HCT116 (cell line): ENCODE data around the gene C14orf93. TPM values are rescaled to one million over a fixed set of nuclear protein-coding genes. Genes with fewer than 3 reads are reported as not detected.

Source experiments
- ATAC-seq: fragments of 200-7000 bp; cut with Tn5 transposase; 2 replicates; pipeline ENCODE4 v1.9.1; 2020; ENCODE audit warnings: mild to moderate bottlenecking, moderate library complexity
- BruUV-seq: library from RNA; stranded (reverse); fragments of 400-500 nt; replicated peaks from 2 replicates; lab custom pipeline; 2021; lab: Mats Ljungman, UMichigan
- CTCF ChIA-PET: fragments of 300-600 bp; sonication (Branson Sonifier 250); formaldehyde crosslinking; loops from one replicate; lab custom pipeline; 2021; ENCODE audit warnings: antibody characterized with exemption; lab: Charles Lee
- POLR2A ChIA-PET: fragments of 300-600, 350-600 bp; sonication (Branson Sonifier 250); formaldehyde crosslinking; loops from one replicate; lab custom pipeline; 2021; ENCODE audit warnings: antibody characterized with exemption; lab: Charles Lee
- RAD21 ChIA-PET, 2 experiments: fragments of 300-600 bp; sonication (Branson Sonifier 250); formaldehyde crosslinking; loops; one replicate each; lab custom pipeline; 2023; ENCODE audit warnings: low total read pairs in 2 of 2; ENCODE audit not compliant: uncharacterized antibody in 2 of 2, unreplicated experiment in 2 of 2, low non-redundant PET in 1 of 2; lab: Charles Lee
- DNase-seq: peaks from one replicate; pipeline ENCODE4 v3.0.0-alpha.2; 2010; ENCODE audit warnings: low read depth, low spot score
- H2AFZ ChIP-seq: fragments of 200-600 bp; shearing (Covaris generic), sonication (generic); 2 replicates; pipeline ENCODE4 v1.6.1; 2017; ENCODE audit warnings: low read depth, mixed run types, mixed read lengths, antibody characterized with exemption, low read length; ENCODE audit not compliant: poor library complexity, severe bottlenecking
- H3K27ac ChIP-seq: 2 replicates; pipeline ENCODE4 v1.5.1; 2012; ENCODE audit warnings: low read depth, low read length
- H3K27me3 ChIP-seq: fragments of 200-600 bp; sonication (generic); 2 replicates; pipeline ENCODE4 v1.6.1; 2016; ENCODE audit warnings: mixed run types, low read length, mixed read lengths; ENCODE audit not compliant: insufficient read depth
- H3K36me3 ChIP-seq, 2 experiments: fragments of 200-500 bp in 1 of 2; fragments of 200-600 bp in 1 of 2; sonication (Bioruptor generic) in 1 of 2; sonication (generic) in 1 of 2; 2 replicates each; pipeline versions ENCODE4 v1.5.1 to v1.6.1; 2014 to 2016; ENCODE audit warnings: low read length in 2 of 2, inconsistent platforms in 1 of 2, mixed read lengths in 1 of 2, mixed run types in 1 of 2; ENCODE audit not compliant: insufficient read depth in 2 of 2, control insufficient read depth in 1 of 2
- H3K4me1 ChIP-seq, 2 experiments: fragments of 200-600 bp in 1 of 2; sonication (generic) in 1 of 2; 2 replicates each; pipeline versions ENCODE4 v1.5.1 to v1.6.1; 2012 to 2017; ENCODE audit warnings: low read length in 2 of 2, inconsistent platforms in 1 of 2, mild to moderate bottlenecking in 1 of 2, mixed read lengths in 1 of 2, mixed run types in 1 of 2, moderate library complexity in 1 of 2; ENCODE audit not compliant: insufficient read depth in 2 of 2, control insufficient read depth in 1 of 2
- H3K4me2 ChIP-seq: fragments of 200-600 bp; sonication (generic); 2 replicates; pipeline ENCODE4 v1.6.1; 2017; ENCODE audit warnings: mixed run types, low read length, mixed read lengths
- H3K4me3 ChIP-seq, 2 experiments: fragments of 200-600 bp in 1 of 2; sonication (generic) in 1 of 2; replicated peaks in 1 of 2; 2 replicates each; pipeline ENCODE4 v1.5.1; 2011 to 2016; ENCODE audit warnings: low read length in 2 of 2, control low read depth in 1 of 2, low read depth in 1 of 2, mild to moderate bottlenecking in 1 of 2, mixed read lengths in 1 of 2, mixed run types in 1 of 2
- H3K79me2 ChIP-seq: fragments of 200-600 bp; sonication (generic); 2 replicates; pipeline ENCODE4 v1.6.1; 2017; ENCODE audit warnings: mild to moderate bottlenecking, mixed run types, low read length, moderate library complexity, mixed read lengths; ENCODE audit not compliant: insufficient read depth
- H3K9ac ChIP-seq: fragments of 200-600 bp; sonication (generic); 2 replicates; pipeline ENCODE4 v1.6.1; 2016; ENCODE audit warnings: low read length, mixed read lengths
- H3K9me2 ChIP-seq: fragments of 200-600 bp; sonication (generic), shearing (Covaris generic); 2 replicates; pipeline ENCODE4 v1.6.1; 2017; ENCODE audit warnings: mixed run types, mild to moderate bottlenecking, moderate library complexity; ENCODE audit not compliant: insufficient read depth
- H3K9me3 ChIP-seq, 2 experiments: fragments of 200-500 bp in 1 of 2; fragments of 200-600 bp in 1 of 2; sonication (Bioruptor generic) in 1 of 2; sonication (generic) in 1 of 2; 2 replicates each; pipeline ENCODE4 v1.6.1; 2014 to 2017; ENCODE audit warnings: low read length in 2 of 2, mixed read lengths in 2 of 2, inconsistent platforms in 1 of 2, low read depth in 1 of 2, mild to moderate bottlenecking in 1 of 2, mixed run types in 1 of 2, moderate library complexity in 1 of 2; ENCODE audit not compliant: control insufficient read depth in 1 of 2, insufficient read depth in 1 of 2
- H4K20me1 ChIP-seq: fragments of 200-600 bp; sonication (generic), shearing (Covaris generic); 2 replicates; pipeline ENCODE4 v1.6.1; 2017; ENCODE audit warnings: mixed run types, mild to moderate bottlenecking, moderate library complexity; ENCODE audit not compliant: insufficient read depth
- CBX3 ChIP-seq: IDR thresholded peaks from 2 replicates; pipeline ENCODE4 v1.6.1; 2012; ENCODE audit warnings: low read depth
- EZH2 ChIP-seq: fragments of 200-600 bp; sonication (generic); IDR thresholded peaks from 2 replicates; pipeline ENCODE4 v1.6.1; 2017; ENCODE audit warnings: antibody characterized with exemption, mixed run types
- FOSL1 ChIP-seq: IDR thresholded peaks from 2 replicates; pipeline ENCODE4 v1.6.1; 2012; ENCODE audit warnings: low read depth
- POLR2A ChIP-seq: IDR thresholded peaks from 2 replicates; pipeline ENCODE4 v1.7.0; 2011; ENCODE audit warnings: borderline replicate concordance; ENCODE audit not compliant: insufficient read depth, insufficient read length; ENCODE audit errors: extremely low read depth
- POLR2AphosphoS5 ChIP-seq: IDR thresholded peaks from 2 replicates; pipeline ENCODE4 v1.6.1; 2011; ENCODE audit warnings: mild to moderate bottlenecking, low read depth, low read length, moderate library complexity
- SP1 ChIP-seq: IDR thresholded peaks from 2 replicates; pipeline ENCODE4 v1.6.1; 2012; ENCODE audit warnings: low read depth
- SRF ChIP-seq: IDR thresholded peaks from 2 replicates; pipeline ENCODE4 v1.6.1; 2012; ENCODE audit warnings: low read depth
- ZNF274 ChIP-seq: fragments of 200-500 bp; sonication (Bioruptor generic); IDR thresholded peaks from 2 replicates; pipeline ENCODE4 v1.6.1; 2014; ENCODE audit warnings: mild to moderate bottlenecking, low read depth, low read length, inconsistent platforms
- intact Hi-C: fragments of 100-400 bp; cut with micrococcal nuclease; formaldehyde crosslinking; loops from 2 replicates; pipeline ENCODE4 v1.10.0; 2022
- total RNA-seq: library from RNA; stranded (reverse); gene quantifications from one replicate; pipeline ENCODE4 v1.2.1, GENCODE V29; 2021; ENCODE audit not compliant: unreplicated experiment

C14orf93 gene
- total RNA-seq, 1 experiment from 2014 or later, result 13.7 TPM

GRCh38 chr14:23044840-23045239 is 34.9 kb upstream of the C14orf93 start:
- no peak overlapping the region for H2AFZ ChIP-seq
- intact Hi-C loops, result no loop called here
- RAD21 ChIA-PET, result no interaction called here
- DNase-seq (no peak), ATAC-seq (no peak)
- H3K9me3 ChIP-seq, result no peaks in the 10 kb centered on the region
- H3K4me2 ChIP-seq, result no peak overlapping the region
- no TSS peak for BruUV-seq
- no peaks in the 10 kb centered on the region for H3K36me3 ChIP-seq
- H3K9me2 ChIP-seq, result no peaks in the 10 kb centered on the region
- CTCF ChIA-PET, result no interaction called here
- H3K27me3 ChIP-seq, result no peaks in the 10 kb centered on the region
- H4K20me1 ChIP-seq, result no peaks in the 10 kb centered on the region
- H3K27ac ChIP-seq, result no peak overlapping the region
- H3K4me3 ChIP-seq, result no peak overlapping the region
- no peak overlapping the region for H3K9ac ChIP-seq
- no peak for TF ChIP-seq FOSL1
- no peak for TF ChIP-seq ZNF274
- TF ChIP-seq EZH2, result no peak
- no peak for TF ChIP-seq POLR2A
- TF ChIP-seq SRF, result no peak
- no peak for TF ChIP-seq CBX3
- no peaks in the 10 kb centered on the region for H3K79me2 ChIP-seq
- POLR2A ChIA-PET, result no interaction called here
- H3K4me1 ChIP-seq, result peaks cover 0 to 5% of the 10 kb centered on the region in 2 experiments; a peak in 1 of 4 replicates

GRCh38 chr14:23043754-23044153 is 33.8 kb upstream of the C14orf93 start:
- Histone ChIP-seq H3K36me3 (no peaks in the 10 kb centered on the region), H3K4me2 (no peak overlapping the region), H3K4me3 (no peak overlapping the region), H3K9ac (no peak overlapping the region), H3K4me1 (peaks cover 0 to 5% of the 10 kb centered on the region in 2 experiments; a peak in 1 of 4 replicates), H3K27ac (no peak overlapping the region), H4K20me1 (no peaks in the 10 kb centered on the region), H2AFZ (no peak overlapping the region), H3K9me2 (no peaks in the 10 kb centered on the region), H3K9me3 (no peaks in the 10 kb centered on the region), H3K27me3 (no peaks in the 10 kb centered on the region), H3K79me2 (no peaks in the 10 kb centered on the region)
- CTCF ChIA-PET, result no interaction called here
- no peak for ATAC-seq
- POLR2A ChIA-PET, result no interaction called here
- no peak for DNase-seq
- no peak for TF ChIP-seq POLR2AphosphoS5
- TF ChIP-seq FOSL1, result no peak
- no peak for TF ChIP-seq SP1
- intact Hi-C loops, result no loop called here
- RAD21 ChIA-PET, result no interaction called here
- no TSS peak for BruUV-seq
